CD4-positive, alpha-beta T cell treated with Interleukin-15 for 1 hour (primary cell): Measurements from ENCODE around the gene MIPEP.

Experiments
- DNase-seq: peaks from one replicate; pipeline ENCODE4 v3.0.0-alpha.2; 2020

MIPEP gene

DNA sequence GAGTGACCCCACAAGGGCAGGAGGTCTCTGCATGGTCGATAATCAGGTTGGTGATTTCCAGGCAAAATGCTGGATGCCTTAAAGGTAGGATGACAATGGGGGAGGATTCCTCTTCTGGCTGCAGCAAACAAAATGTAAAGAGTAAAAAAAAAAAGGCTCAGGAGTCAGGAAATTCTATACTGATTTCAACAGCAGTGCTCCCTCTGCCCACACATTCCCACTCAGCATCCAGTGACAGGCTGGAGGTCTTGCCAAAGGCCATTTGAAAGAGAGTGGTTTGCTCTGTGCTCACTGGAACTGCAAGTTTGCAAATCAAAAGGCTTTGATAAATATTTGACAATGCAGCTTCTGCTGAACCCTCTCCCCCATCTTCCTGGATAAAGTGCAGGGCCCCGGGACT lies 183.6 kb downstream of the MIPEP start:
- DNase-seq, result no peak

DNA sequence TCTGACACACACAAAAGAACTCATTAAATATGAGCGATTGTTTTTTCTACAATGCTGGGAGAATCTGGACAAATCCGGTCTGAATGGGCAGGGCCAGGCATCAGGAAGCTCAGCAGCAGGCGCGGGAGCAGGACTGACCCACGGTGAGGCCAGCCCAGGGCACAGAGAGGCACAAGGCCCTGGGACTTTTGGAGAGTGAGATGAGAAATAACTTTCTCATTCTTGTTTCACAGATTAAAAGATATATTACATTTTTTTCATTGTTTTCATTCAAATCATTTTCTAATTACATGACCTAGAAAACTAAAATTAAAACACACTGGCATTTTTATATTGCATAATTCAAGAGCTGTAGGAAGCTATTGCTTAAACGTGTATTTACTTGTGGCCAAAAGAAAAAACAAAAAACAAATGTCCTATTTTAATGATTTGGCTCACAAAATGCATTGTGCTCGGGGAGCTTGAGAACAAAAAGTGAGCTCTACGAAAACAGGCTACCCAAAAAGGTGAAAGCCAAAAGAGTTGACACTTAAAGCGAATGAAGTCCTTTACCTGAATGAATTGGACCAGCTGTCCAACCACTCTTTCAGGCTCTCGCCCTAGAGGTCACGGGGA lies 185.8 kb downstream of the MIPEP start:
- no peak for DNase-seq

GRCh38 chr13:23701636-23702035 lies 187.6 kb downstream of the MIPEP start:
- no peak for DNase-seq

DNA sequence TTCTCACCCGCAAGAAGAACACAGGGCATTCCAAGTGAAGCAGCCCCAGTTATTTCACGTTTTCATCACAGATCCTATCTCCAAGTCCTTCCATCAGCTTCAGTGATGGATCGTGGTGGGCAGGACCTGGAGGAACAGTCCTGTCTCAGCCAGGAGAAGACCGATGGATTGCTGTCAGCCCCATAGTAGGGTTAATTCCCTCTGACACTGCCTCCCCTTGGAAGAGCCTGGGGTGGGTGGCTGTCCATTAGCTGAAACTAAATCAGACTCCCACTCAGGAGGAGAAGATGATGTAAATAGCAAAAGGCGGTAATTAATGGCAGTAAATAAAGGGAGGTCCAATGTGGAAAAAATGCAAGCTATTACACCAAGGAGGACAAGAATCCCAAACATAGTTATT lies 188.0 kb downstream of the MIPEP start:
- no peak for DNase-seq

- DNase-seq, result no peak
Measured at GRCh38 chr13:23699271-23699670, 189.9 kb downstream of the MIPEP start.

DNA sequence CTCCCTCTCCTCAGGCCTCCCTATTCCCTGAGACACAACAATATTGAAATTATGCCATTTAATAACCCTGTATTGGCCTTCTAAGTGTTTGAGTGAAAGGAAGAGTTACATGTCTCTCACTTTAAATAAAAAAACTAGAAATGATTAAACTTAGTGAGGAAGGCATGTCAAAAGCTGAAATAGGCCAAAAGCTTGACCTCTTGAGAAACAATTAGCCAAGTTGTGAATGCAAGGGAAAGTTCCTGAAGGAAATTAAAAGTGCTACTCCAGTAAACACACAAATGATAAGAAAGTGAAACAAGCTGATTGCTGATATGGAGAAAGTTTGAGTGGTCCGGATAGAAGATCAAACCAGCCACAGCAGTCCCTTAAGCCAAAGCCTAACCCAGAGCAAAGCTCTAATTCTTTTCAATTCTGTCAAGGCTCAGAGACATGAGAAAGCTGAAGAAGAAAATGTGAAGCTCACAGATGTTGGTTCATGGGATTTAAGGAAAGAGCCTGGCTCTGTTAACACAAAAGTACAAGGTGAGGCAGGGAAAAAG lies 191.4 kb downstream of the MIPEP start:
- DNase-seq, result no peak

- no peak for DNase-seq
Measured at GRCh38 chr13:23696610-23697009, 192.6 kb downstream of the MIPEP start.

- DNase-seq, result peak; percentile 76
Measured at GRCh38 chr13:23695711-23696464, 193.3 kb downstream of the MIPEP start.

DNA sequence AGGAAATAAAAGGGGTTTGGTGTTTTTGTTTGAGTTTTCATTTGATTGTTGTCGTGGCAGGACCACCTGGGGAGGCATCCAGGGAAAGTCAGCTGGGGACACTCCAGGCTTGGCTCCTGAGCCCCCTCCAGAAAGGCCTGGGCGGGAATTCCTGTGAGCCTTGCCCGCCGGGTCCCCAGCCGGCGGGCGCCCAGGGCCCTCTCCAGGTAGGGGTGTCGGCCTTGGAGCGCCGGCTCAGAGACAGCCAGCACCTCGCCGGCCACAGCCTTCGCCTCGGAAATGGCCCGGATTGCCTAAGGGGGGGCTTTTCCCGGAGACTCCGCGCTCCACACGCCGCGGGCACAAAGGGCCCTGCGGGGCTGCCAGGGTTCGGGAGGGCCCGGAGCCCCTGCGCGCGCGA lies 194.0 kb downstream of the MIPEP start:
- DNase-seq, result no peak

GRCh38 chr13:23692816-23693215 lies 196.4 kb downstream of the MIPEP start:
- DNase-seq, result no peak

- DNase-seq, result no peak
Measured at GRCh38 chr13:23690668-23691067, 198.5 kb downstream of the MIPEP start.

- DNase-seq, result no peak
Measured at GRCh38 chr13:23688336-23688735, 200.9 kb downstream of the MIPEP start.

- DNase-seq, result no peak
Measured at GRCh38 chr13:23687614-23688013, 201.6 kb downstream of the MIPEP start.

DNA sequence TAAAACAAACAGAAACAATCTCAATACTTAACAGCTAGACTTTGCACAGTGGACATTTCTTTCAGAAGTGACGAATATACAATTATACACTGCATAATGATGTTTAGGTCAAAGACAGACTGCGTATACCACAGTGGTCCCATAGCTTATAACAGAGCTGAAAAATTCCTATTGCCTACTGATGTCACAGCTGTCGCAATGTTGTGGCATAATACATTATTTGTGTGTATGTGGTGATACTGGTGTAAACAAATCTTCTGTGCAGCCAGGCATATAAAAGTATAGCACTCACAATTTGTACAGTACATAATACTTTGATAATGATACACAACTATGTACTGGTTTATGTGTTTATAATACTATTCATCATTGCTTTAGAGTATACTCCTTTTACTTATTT lies 202.3 kb downstream of the MIPEP start:
- no peak for DNase-seq

DNA sequence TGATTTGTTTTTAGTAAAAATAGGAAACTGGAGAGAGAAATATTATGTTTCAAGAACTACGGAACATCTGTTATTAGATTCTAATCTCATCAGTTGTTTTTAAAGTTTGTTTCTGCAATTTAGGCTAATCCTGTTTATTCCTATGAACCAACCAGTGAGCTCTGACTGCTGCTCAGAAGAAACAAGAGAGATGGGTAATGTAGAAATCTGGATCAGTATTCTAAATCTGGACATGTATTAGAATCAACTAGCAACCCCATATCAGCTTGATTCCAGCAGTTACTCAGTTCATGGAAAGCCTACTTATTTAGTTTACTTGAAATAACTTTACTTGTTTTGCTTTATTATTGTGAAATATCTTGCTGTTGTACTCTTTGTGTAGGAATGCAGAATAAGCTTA lies 203.8 kb downstream of the MIPEP start:
- no peak for DNase-seq

- DNase-seq, result no peak
Measured at GRCh38 chr13:23684647-23685046, 204.6 kb downstream of the MIPEP start.

DNA sequence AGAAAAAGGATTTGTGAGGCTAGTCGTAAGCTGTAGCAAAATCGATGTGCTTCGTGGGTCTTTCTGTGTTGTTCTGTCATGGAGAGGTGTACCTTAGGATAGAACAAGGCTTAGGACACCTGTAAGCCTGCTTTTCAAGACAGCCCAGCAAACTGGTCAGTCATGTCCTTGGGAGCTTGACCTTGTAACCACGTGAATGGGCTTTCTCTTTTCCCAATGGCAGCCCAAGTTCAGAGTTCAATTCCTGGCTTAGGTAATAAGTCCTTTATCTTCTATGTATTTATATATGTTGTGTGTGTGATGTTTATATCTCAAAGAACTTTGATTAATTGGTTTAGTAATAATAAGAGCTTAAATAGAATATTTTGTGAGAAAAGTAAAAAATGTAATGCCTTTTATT lies 206.1 kb downstream of the MIPEP start:
- no peak for DNase-seq

GRCh38 chr13:23680845-23681669 lies 208.1 kb downstream of the MIPEP start:
- no peak for DNase-seq
